ENCODE data around the gene APAF1.

- TF ChIP-seq MAX (IDR thresholded peaks at IDR 0.05) (no peak), CTCF (IDR thresholded peaks at IDR 0.05; ENCODE audit: low read depth, low read length, missing input control) (no peak), REST (IDR thresholded peaks at IDR 0.05) (no peak)
These were observed 113.2 kb downstream of the APAF1 start for GRCh38 chr12:98758331-98758730.

All from liver (tissue), 2 donors.